ENCODE data around the gene ADI1.
"Not testable (repeated sequence)": the region's sequence is repeated elsewhere in the genome, so short reads cannot be mapped to it uniquely, and the experiment has no call there.

- not testable (repeated sequence) for TF ChIP-seq CTCF, POLR2AphosphoS5, POLR2A (IDR thresholded peaks at IDR 0.05)
Observed at GRCh38 chr2:3448441-3448911, 70.9 kb downstream of the ADI1 start.

Measured in transverse colon (tissue), 4 donors.